ENCODE data around the gene C19orf12. TPM values are rescaled to one million over a fixed set of nuclear protein-coding genes. Genes with fewer than 3 reads are reported as not detected.
A peak's percentile ranks its signal among the peaks of the same experiment; 100 is the strongest.

C19orf12 gene
- total RNA-seq, 1 experiment from 2014 or later, result 15.5 TPM

DNA sequence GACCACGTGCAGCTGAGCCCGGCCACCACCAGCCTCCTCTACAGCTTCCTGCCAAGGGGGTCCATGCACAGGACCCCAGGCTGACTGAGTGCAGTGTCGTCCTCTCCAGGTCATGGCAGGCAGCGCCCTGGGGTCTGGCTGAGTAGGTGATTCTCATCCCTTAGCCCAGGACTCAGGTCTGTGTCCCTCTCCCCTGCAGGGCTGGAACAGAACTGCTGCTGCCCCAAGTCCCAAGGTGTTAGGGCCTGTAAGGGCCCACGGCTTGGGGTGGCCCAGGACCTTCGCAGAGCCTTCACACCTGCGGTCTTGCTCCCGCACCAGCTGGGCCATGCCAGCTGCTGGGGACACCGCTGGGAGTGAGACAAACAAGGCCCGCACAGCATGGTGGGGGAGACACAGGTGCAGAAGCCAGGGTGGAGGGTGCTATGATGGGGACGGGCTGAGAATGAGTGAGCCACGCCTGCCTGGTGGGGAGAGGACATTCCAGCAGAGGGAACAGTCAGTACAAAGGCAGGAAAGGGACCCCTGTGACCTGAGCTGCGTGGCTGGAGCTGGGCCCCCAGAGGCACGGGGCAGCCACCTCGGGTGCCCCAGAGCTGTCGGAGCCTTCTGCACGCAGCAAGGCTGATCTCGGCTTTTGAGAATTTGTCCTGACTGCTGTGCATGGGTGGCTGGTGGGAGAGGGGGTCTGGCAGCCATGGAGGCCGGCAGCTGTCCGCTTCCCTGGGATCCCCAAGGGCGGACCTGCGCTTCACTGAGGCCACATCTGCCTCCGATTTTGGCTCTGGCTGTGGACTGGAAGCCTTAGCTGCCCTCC is 37.9 kb downstream of the C19orf12 start:
- DNase-seq (ENCODE audit: low spot score) (no peak), ATAC-seq (peak; percentile 80)
- TF ChIP-seq FOXJ3 (CRISPR knock-in tag; IDR thresholded peaks at IDR 0.05; ENCODE audit: borderline replicate concordance) (no peak), CREM (CRISPR knock-in tag; IDR thresholded peaks at IDR 0.05) (no peak), ZNF232 (CRISPR knock-in tag; IDR thresholded peaks at IDR 0.05) (no peak)
- TF ChIP-seq, protein P1, sequence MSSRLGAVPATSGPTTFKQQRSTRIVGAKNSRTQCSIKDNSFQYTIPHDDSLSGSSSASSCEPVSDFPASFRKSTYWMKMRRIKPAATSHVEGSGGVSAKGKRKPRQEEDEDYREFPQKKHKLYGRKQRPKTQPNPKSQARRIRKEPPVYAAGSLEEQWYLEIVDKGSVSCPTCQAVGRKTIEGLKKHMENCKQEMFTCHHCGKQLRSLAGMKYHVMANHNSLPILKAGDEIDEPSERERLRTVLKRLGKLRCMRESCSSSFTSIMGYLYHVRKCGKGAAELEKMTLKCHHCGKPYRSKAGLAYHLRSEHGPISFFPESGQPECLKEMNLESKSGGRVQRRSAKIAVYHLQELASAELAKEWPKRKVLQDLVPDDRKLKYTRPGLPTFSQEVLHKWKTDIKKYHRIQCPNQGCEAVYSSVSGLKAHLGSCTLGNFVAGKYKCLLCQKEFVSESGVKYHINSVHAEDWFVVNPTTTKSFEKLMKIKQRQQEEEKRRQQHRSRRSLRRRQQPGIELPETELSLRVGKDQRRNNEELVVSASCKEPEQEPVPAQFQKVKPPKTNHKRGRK (CRISPR knock-in tag; IDR thresholded peaks at IDR 0.05; ENCODE audit: borderline replicate concordance), result no peak
- TF ChIP-seq, protein P2, sequence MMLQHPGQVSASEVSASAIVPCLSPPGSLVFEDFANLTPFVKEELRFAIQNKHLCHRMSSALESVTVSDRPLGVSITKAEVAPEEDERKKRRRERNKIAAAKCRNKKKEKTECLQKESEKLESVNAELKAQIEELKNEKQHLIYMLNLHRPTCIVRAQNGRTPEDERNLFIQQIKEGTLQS (CRISPR knock-in tag; conservative IDR thresholded peaks at IDR 0.05), result no peak
- TF ChIP-seq, protein P3, sequence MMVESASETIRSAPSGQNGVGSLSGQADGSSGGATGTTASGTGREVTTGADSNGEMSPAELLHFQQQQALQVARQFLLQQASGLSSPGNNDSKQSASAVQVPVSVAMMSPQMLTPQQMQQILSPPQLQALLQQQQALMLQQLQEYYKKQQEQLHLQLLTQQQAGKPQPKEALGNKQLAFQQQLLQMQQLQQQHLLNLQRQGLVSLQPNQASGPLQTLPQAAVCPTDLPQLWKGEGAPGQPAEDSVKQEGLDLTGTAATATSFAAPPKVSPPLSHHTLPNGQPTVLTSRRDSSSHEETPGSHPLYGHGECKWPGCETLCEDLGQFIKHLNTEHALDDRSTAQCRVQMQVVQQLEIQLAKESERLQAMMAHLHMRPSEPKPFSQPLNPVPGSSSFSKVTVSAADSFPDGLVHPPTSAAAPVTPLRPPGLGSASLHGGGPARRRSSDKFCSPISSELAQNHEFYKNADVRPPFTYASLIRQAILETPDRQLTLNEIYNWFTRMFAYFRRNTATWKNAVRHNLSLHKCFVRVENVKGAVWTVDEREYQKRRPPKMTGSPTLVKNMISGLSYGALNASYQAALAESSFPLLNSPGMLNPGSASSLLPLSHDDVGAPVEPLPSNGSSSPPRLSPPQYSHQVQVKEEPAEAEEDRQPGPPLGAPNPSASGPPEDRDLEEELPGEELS (CRISPR knock-in tag; IDR thresholded peaks at IDR 0.05), result no peak
- Mint-ChIP-seq H3K27me3 (ENCODE audit: low read depth) (no peaks in the 10 kb centered on the region), H3K27ac (peak overlapping the region; percentile 63; the same call in 1 of the 2 replicates), H3K9me3 (no peaks in the 10 kb centered on the region), H3K4me1 (no peaks in the 10 kb centered on the region), H3K4me3 (no peak overlapping the region), H3K36me3 (no peaks in the 10 kb centered on the region; the same call in 1 of the 2 replicates)
- ChIA-PET POLR2A (no interaction called here), CTCF (interaction anchor here (0.7 to 2.0 kb wide), 5 partner anchors 8 to 83 kb away, joined by 3 to 14 read pairs (median 3); partner anchors contain the start of gene PLEKHF1)

DNA sequence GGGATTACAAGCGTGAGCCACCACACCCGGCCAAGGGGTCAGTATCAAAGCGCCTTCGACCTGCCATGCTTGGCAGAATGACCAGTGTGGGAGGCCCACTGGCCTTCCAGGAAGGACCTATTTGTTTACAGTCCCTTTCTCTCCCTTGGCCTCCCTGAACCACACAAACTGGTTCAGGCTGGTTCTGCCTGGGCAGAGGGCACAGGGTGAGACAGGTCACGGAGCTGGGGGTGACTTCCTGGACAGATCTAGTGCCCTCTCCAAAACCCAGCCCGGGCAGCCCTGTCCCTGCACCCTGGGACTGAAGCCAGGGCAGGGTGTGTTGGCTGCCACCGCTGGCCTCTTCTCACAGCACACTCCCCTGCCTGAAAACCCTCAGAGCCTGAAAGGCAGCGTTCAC is 38.5 kb downstream of the C19orf12 start:
- ChIA-PET CTCF (interaction anchor here (2.0 kb wide), 1 partner anchor 66 kb away, joined by 10 read pairs; no protein-coding TSS in a partner anchor), POLR2A (no interaction called here)
- no peak for DNase-seq (ENCODE audit: low spot score)
- Mint-ChIP-seq H3K27me3 (ENCODE audit: low read depth) (no peaks in the 10 kb centered on the region), H3K4me1 (no peaks in the 10 kb centered on the region), H3K36me3 (no peaks in the 10 kb centered on the region; the same call in 1 of the 2 replicates), H3K9me3 (no peaks in the 10 kb centered on the region), H3K27ac (peak overlapping the region; percentile 65; the same call in 1 of the 2 replicates), H3K4me3 (no peak overlapping the region)
- no peak for ATAC-seq
- TF ChIP-seq ZNF671 (CRISPR knock-in tag; IDR thresholded peaks at IDR 0.05) (no peak), IRF2 (CRISPR knock-in tag; IDR thresholded peaks at IDR 0.05; ENCODE audit: borderline replicate concordance, low read depth) (no peak), ZNF121 (CRISPR knock-in tag; IDR thresholded peaks at IDR 0.05) (no peak)

DNA sequence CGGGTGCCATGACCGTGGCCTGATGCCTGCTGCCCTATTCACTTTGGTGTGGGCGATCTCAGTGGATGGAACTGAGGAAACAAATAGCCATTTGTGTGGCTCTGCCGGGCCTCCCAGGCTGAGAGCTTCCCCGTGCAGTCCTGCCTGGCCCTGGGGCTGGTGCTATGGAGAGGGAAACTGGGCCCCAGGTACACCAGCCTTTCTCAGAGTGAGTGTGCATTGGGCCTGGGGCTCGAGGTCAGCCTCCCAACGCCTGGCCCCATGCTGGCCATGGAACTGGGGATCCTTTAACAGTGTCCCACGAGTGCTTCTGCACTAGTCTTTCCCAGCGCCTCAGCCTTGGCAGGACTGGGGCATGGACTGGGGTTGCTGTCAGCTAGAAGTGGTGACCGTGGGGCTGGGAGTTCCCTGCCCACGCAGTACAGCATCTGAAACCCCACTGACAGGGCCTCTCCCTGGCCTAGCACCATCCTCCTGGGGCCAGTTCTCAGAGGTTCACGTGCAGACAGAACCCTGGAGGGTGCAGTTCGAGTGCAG is 39.3 kb downstream of the C19orf12 start:
- no peak overlapping the region for H3K4me3 Mint-ChIP-seq
- H3K36me3 Mint-ChIP-seq, result peaks cover 7% of the 10 kb centered on the region
- no peaks in the 10 kb centered on the region for H3K27me3 Mint-ChIP-seq (ENCODE audit: low read depth)
- ChIA-PET POLR2A (no interaction called here), CTCF (no interaction called here)
- no peak for ATAC-seq
- no peaks in the 10 kb centered on the region for H3K9me3 Mint-ChIP-seq
- H3K4me1 Mint-ChIP-seq, result peaks cover 5% of the 10 kb centered on the region; the same call in 1 of the 2 replicates
- H3K27ac Mint-ChIP-seq, result no peak overlapping the region
- no peak for DNase-seq (ENCODE audit: low spot score)
- TF ChIP-seq, protein P4, sequence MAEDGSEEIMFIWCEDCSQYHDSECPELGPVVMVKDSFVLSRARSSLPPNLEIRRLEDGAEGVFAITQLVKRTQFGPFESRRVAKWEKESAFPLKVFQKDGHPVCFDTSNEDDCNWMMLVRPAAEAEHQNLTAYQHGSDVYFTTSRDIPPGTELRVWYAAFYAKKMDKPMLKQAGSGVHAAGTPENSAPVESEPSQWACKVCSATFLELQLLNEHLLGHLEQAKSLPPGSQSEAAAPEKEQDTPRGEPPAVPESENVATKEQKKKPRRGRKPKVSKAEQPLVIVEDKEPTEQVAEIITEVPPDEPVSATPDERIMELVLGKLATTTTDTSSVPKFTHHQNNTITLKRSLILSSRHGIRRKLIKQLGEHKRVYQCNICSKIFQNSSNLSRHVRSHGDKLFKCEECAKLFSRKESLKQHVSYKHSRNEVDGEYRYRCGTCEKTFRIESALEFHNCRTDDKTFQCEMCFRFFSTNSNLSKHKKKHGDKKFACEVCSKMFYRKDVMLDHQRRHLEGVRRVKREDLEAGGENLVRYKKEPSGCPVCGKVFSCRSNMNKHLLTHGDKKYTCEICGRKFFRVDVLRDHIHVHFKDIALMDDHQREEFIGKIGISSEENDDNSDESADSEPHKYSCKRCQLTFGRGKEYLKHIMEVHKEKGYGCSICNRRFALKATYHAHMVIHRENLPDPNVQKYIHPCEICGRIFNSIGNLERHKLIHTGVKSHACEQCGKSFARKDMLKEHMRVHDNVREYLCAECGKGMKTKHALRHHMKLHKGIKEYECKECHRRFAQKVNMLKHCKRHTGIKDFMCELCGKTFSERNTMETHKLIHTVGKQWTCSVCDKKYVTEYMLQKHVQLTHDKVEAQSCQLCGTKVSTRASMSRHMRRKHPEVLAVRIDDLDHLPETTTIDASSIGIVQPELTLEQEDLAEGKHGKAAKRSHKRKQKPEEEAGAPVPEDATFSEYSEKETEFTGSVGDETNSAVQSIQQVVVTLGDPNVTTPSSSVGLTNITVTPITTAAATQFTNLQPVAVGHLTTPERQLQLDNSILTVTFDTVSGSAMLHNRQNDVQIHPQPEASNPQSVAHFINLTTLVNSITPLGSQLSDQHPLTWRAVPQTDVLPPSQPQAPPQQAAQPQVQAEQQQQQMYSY (CRISPR knock-in tag; IDR thresholded peaks at IDR 0.05), result no peak
- TF ChIP-seq, protein P5, sequence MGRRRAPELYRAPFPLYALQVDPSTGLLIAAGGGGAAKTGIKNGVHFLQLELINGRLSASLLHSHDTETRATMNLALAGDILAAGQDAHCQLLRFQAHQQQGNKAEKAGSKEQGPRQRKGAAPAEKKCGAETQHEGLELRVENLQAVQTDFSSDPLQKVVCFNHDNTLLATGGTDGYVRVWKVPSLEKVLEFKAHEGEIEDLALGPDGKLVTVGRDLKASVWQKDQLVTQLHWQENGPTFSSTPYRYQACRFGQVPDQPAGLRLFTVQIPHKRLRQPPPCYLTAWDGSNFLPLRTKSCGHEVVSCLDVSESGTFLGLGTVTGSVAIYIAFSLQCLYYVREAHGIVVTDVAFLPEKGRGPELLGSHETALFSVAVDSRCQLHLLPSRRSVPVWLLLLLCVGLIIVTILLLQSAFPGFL (CRISPR knock-in tag; IDR thresholded peaks at IDR 0.05; ENCODE audit: borderline replicate concordance), result no peak
- TF ChIP-seq MYBL2 (CRISPR knock-in tag; IDR thresholded peaks at IDR 0.05), result no peak
- no peak for TF ChIP-seq FOXP1 (CRISPR knock-in tag; IDR thresholded peaks at IDR 0.05; ENCODE audit: borderline replicate concordance)
- no peak for TF ChIP-seq ZNF423 (CRISPR knock-in tag; IDR thresholded peaks at IDR 0.05)
- TF ChIP-seq SP1 (CRISPR knock-in tag; conservative IDR thresholded peaks at IDR 0.05), result no peak
- TF ChIP-seq ZNF396 (CRISPR knock-in tag; IDR thresholded peaks at IDR 0.05; ENCODE audit: borderline replicate concordance), result no peak
- no peak for TF ChIP-seq ZNF671 (CRISPR knock-in tag; IDR thresholded peaks at IDR 0.05)
- no peak for TF ChIP-seq SOX15 (CRISPR knock-in tag; IDR thresholded peaks at IDR 0.05)
- TF ChIP-seq TEAD1 (CRISPR knock-in tag; IDR thresholded peaks at IDR 0.05), result no peak
- TF ChIP-seq ZNF232 (CRISPR knock-in tag; IDR thresholded peaks at IDR 0.05), result no peak
